Lung (tissue), 12 donors: ENCODE data around the gene TCEANC2. TPM values are rescaled to one million over a fixed set of nuclear protein-coding genes. Genes with fewer than 3 reads are reported as not detected.

Source experiments
- ATAC-seq: fragments of 200-7000 bp; cut with Tn5 transposase; one replicate; pipeline ENCODE4 v1.9.1; 2020; ENCODE audit warnings: moderate number of reproducible peaks; ENCODE audit not compliant: insufficient read depth, low FRiP score
- DNase-seq, 3 donors: peaks; one replicate each; pipeline ENCODE4 v3.0.0-alpha.2; 2013 to 2017
- H3K27ac ChIP-seq, 2 donors: one replicate each; pipeline ENCODE4 v1.5.1; 2013; ENCODE audit warnings: mild to moderate bottlenecking in 2 of 2, moderate library complexity in 2 of 2, control low read depth in 1 of 2, inconsistent platforms in 1 of 2, low read depth in 1 of 2, low read length in 1 of 2
- H3K27me3 ChIP-seq, 3 donors: one replicate each; pipeline ENCODE4 v1.5.1; 2013; ENCODE audit warnings: low read length in 2 of 3; ENCODE audit not compliant: control insufficient read depth in 3 of 3, insufficient read depth in 3 of 3
- H3K36me3 ChIP-seq, 4 donors: one replicate each; pipeline ENCODE4 v1.5.1; 2013; ENCODE audit warnings: low read length in 4 of 4, mild to moderate bottlenecking in 1 of 4, moderate library complexity in 1 of 4; ENCODE audit not compliant: control insufficient read depth in 4 of 4, insufficient read depth in 4 of 4
- H3K4me1 ChIP-seq, 5 donors: one replicate each; pipeline ENCODE4 v1.5.1; 2013; ENCODE audit warnings: low read length in 5 of 5, mild to moderate bottlenecking in 2 of 5, moderate library complexity in 1 of 5; ENCODE audit not compliant: control insufficient read depth in 5 of 5, insufficient read depth in 5 of 5
- H3K4me3 ChIP-seq: one replicate; pipeline ENCODE4 v1.5.1; 2013; ENCODE audit warnings: mild to moderate bottlenecking, control low read depth, moderate library complexity
- H3K9ac ChIP-seq, 2 donors: one replicate each; pipeline ENCODE4 v1.5.1; 2013; ENCODE audit warnings: low read length in 2 of 2, control low read depth in 1 of 2; ENCODE audit not compliant: insufficient read depth in 1 of 2
- H3K9me3 ChIP-seq, 4 donors: one replicate each; pipeline ENCODE4 v1.5.1; 2013; ENCODE audit warnings: low read length in 3 of 4, mild to moderate bottlenecking in 1 of 4, moderate library complexity in 1 of 4; ENCODE audit not compliant: control insufficient read depth in 4 of 4, insufficient read depth in 3 of 4
- WGBS, 2 donors: extraction: QIAGEN DNeasy Blood & Tissue Kit; methylation state at CpG; one replicate each; pipeline ENCODE4 v1.1.7; 2013; 5-methylcytosine and 5-hydroxymethylcytosine counted together
- polyA plus RNA-seq, 2 donors: library from polyadenylated mRNA; stranded (reverse); fragments of 200-250 nt; gene quantifications; one replicate each; pipeline ENCODE4 v1.2.1, GENCODE V29; 2013
- total RNA-seq, 2 donors: library from RNA; depleted of rRNA in 1 of 2; stranded (reverse); fragments of >200 nt in 1 of 2; gene quantifications; one replicate each; pipeline ENCODE4 v1.2.1, GENCODE V29; 2014 to 2021
- TF ChIP-seq, protein P1 (sequence below): IDR thresholded peaks from 2 replicates; pipeline ENCODE4 v1.5.1; 2012; ENCODE audit warnings: mild to moderate bottlenecking; ENCODE audit errors: control extremely low read depth, extremely low read depth
- donor health status: control.
- donor health status: control.
- donor health status: Bipolar disorder and iron deficiency.
- donor health status: healthy.
- donor health status: DM: yes; HTN: yes; CAD: no.

Gene TCEANC2
- total and polyA plus RNA-seq, 4 donors: 1.7 to 5.3 (median 3.6) TPM

DNA sequence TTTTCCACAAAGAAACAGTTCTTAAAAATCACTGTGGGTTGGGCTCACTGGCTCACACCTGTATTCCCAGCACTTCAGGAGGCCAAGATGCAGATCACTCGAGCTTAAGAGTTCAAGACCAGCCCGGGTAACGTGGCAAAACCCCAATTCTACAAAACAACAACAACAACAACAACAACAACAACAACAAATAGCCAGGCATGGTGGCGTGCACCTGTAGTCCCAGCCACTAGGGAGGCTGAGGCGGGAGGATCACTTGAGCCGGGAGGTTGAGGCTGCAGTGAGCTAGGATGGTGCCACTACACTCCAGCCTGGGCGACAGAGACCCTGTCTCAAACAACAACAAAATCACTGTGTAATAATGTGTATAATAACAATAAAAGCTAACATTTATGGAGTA is 58.6 kb downstream of the TCEANC2 start:
- WGBS, 2 donors: 92 to 98% methylated on average over 7 of the region's 7 CpGs
- DNase-seq (no peak), ATAC-seq (no peak)
- peaks cover 0 to 13% (median 0%) of the 10 kb centered on the region in 5 donors for H3K4me1 ChIP-seq
- H3K27me3 ChIP-seq: no peaks in the 10 kb centered on the region
- no peaks in the 10 kb centered on the region for H3K9me3 ChIP-seq
- H3K36me3 ChIP-seq: no peaks in the 10 kb centered on the region
- H3K27ac ChIP-seq: no peak overlapping the region
- no peak overlapping the region for H3K4me3 ChIP-seq
- H3K9ac ChIP-seq: no peak overlapping the region
- TF ChIP-seq, protein P1, sequence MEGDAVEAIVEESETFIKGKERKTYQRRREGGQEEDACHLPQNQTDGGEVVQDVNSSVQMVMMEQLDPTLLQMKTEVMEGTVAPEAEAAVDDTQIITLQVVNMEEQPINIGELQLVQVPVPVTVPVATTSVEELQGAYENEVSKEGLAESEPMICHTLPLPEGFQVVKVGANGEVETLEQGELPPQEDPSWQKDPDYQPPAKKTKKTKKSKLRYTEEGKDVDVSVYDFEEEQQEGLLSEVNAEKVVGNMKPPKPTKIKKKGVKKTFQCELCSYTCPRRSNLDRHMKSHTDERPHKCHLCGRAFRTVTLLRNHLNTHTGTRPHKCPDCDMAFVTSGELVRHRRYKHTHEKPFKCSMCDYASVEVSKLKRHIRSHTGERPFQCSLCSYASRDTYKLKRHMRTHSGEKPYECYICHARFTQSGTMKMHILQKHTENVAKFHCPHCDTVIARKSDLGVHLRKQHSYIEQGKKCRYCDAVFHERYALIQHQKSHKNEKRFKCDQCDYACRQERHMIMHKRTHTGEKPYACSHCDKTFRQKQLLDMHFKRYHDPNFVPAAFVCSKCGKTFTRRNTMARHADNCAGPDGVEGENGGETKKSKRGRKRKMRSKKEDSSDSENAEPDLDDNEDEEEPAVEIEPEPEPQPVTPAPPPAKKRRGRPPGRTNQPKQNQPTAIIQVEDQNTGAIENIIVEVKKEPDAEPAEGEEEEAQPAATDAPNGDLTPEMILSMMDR: no peak

DNA sequence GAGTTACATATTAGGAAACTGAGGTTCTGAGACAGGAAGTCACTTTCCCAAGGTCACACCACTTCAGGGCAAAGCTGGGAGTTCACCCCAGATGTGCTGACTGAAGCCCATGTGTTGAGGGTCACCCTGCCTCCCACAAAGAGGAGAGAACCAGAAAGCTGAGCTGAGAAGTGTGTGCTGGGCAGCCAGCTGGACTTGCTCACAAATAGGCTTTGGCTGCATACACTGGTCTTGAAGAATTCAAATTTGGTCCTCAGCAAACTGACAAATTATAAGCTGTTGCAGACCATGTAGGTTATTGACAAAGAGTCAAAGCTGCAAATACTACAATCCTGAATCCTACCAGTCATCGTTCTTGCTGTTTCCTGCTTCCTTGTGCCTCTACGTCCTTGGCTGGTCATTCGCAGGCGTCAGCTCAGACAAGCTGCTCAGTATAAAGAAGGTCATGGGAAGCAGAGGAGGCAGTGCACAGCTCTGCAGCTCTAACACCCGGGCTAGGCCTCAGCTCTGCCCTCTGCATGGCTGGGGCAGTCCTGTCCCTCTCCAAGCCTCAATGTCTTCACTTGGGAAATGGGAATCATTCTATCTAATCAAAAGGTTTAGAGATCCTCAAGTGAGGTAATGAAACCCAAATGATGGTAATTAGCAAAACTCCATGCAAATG is 59.4 kb downstream of the TCEANC2 start:
- no peak overlapping the region for H3K27ac ChIP-seq
- no peaks in the 10 kb centered on the region for H3K9me3 ChIP-seq
- H3K27me3 ChIP-seq: no peaks in the 10 kb centered on the region
- H3K4me3 ChIP-seq: no peak overlapping the region
- DNase-seq: peak; percentile 68 to 85 (median 80)
- no peak overlapping the region for H3K9ac ChIP-seq
- H3K36me3 ChIP-seq: no peaks in the 10 kb centered on the region
- no peak for ATAC-seq
- 67 to 79% methylated on average over 5 of the region's 5 CpGs for WGBS, 2 donors
- H3K4me1 ChIP-seq: peaks cover 0 to 13% (median 0%) of the 10 kb centered on the region in 5 donors
- TF ChIP-seq, protein P1: no peak

DNA sequence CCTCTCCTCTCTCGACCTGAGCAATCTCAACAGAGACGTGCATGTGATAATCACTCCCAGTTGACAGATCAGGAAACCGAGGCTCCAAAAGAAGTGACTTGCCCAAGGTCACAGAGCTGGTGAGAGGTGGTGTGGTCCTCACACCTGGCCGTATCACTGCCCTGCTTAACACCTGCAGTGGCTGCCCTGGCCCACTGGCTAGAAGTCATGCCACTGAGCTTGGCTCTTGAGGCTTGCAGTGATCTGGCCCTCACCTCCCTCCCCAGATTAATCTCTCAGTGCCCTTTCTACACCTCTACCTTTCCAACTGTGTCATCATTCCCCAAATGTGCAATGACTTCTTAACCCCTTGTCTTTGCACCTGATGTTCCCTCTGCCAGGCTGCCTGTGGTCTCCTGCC is 60.6 kb downstream of the TCEANC2 start:
- 91 to 94% methylated on average over 4 of the region's 4 CpGs for WGBS, 2 donors
- Histone ChIP-seq H3K4me3 (no peak overlapping the region), H3K4me1 (peaks cover 0 to 13% (median 0%) of the 10 kb centered on the region in 5 donors), H3K27ac (no peak overlapping the region), H3K36me3 (no peaks in the 10 kb centered on the region), H3K27me3 (no peaks in the 10 kb centered on the region), H3K9me3 (no peaks in the 10 kb centered on the region), H3K9ac (no peak overlapping the region)
- TF ChIP-seq, protein P1: no peak
- DNase-seq (no peak), ATAC-seq (no peak)

DNA sequence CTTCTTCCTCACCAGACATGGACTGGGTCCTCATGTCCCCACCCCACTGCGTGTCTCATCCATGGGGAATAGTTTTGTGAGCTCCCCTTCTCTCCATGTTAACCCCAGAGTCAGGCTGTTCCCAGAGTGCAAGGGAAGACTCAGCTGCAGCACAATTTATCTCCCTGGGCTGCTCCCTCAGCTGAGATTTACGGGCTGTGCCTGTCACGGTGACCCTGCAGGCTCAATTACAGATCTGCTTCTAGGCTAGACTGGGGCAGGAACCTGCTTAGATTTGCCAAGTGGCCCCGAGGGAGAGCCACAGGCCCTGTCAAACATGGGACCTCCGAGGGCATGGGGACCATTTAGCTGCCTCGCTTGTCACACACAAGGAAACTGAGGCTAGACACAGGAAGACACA is 61.5 kb downstream of the TCEANC2 start:
- WGBS, 2 donors: 87 to 89% methylated on average over 6 of the region's 6 CpGs
- no peak for ATAC-seq
- H3K36me3 ChIP-seq: no peaks in the 10 kb centered on the region
- no peak overlapping the region for H3K27ac ChIP-seq
- TF ChIP-seq, protein P1: no peak
- no peaks in the 10 kb centered on the region for H3K27me3 ChIP-seq
- no peaks in the 10 kb centered on the region for H3K9me3 ChIP-seq
- no peak overlapping the region for H3K9ac ChIP-seq
- no peak for DNase-seq
- no peak overlapping the region for H3K4me3 ChIP-seq
- H3K4me1 ChIP-seq: peaks cover 0 to 13% (median 0%) of the 10 kb centered on the region in 5 donors
